HFF-Myc (cell line): ENCODE measurements around the gene SERPING1.

Source experiments
- DNase-seq: peaks from one replicate; pipeline ENCODE4 v3.0.0-alpha.2; 2011; ENCODE audit warnings: low read depth; ENCODE audit errors: extremely low read depth
- H3K4me3 ChIP-seq: replicated peaks from 2 replicates; pipeline ENCODE4 v1.5.1; 2011; ENCODE audit warnings: low read depth, mild to moderate bottlenecking, control low read depth, low read length
- CTCF ChIP-seq: IDR thresholded peaks from 2 replicates; pipeline ENCODE4 v1.5.1; 2012; ENCODE audit warnings: mild to moderate bottlenecking, low read depth, low read length, control low read depth; ENCODE audit errors: missing control alignments

The SERPING1 gene

GRCh38 chr11:57597461-57597915, at the start of gene SERPING1:
SERPING1 (plus strand) TSS chr11:57597685; CDS start chr11:57598271, 586 bp downstream.
- no peak for TF ChIP-seq CTCF
- no peak within 1 kb of the TSS; the same call in 1 of the 2 replicates for H3K4me3 ChIP-seq
- DNase-seq = no peak

DNA sequence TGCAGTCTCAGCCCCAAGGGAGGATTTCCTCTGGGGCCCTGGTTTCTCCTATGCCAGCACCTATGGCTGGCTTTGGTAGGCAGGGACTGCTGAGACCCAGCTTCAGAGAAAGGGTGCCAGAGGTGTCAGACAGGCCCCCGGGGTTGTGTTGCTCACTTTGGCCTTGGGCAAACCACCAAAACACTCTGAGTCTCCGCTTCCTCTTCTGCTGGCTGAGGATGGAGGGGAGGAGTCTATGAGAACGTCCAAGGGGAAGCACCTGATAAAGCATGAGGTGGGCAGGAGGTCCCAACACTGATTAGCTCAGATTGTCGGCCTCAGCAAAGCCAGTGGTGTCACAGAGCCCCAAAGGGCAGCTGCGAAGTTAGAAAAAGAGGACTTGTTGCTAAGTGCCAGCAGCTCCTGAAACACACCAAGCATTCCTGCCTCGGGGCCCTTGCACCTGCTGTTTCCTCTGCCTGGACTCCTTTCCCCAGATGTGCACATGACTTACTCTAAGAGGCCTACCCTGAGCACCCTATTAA, 49.6 kb upstream of the SERPING1 start:
- TF ChIP-seq CTCF = no peak
- no peak for DNase-seq
- H3K4me3 ChIP-seq = no peak overlapping the region

- no peak for DNase-seq
- TF ChIP-seq CTCF = no peak
- H3K4me3 ChIP-seq = no peak overlapping the region
These were observed 47.5 kb upstream of the SERPING1 start for GRCh38 chr11:57549983-57550382.

DNA sequence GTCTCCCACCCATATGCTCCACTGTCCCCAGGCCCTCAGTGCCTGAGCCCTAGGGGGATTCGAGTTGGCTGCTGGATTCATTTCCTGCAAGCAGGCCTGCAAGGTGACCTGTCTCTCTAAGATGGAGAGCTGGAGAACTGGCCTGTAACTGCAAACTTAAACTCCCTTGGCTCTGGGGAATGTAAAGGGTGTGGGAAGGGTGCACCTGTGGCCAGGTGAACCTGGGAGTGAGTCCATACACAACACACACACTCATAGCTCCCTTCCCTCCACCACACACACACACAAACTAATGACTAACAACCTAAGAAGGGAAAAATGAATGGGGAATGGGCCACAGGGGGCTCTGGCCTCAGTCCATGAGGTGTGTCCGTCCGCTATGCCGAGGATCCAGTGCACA, 45.5 kb upstream of the SERPING1 start:
- no peak for DNase-seq
- TF ChIP-seq CTCF = no peak
- H3K4me3 ChIP-seq = no peak overlapping the region

- TF ChIP-seq CTCF = no peak
- H3K4me3 ChIP-seq = no peak overlapping the region
- no peak for DNase-seq
These were observed 45.0 kb upstream of the SERPING1 start for GRCh38 chr11:57552479-57552878.

GRCh38 chr11:57555393-57555792, 42.1 kb upstream of the SERPING1 start:
- no peak for TF ChIP-seq CTCF
- H3K4me3 ChIP-seq = no peak overlapping the region
- no peak for DNase-seq

DNA sequence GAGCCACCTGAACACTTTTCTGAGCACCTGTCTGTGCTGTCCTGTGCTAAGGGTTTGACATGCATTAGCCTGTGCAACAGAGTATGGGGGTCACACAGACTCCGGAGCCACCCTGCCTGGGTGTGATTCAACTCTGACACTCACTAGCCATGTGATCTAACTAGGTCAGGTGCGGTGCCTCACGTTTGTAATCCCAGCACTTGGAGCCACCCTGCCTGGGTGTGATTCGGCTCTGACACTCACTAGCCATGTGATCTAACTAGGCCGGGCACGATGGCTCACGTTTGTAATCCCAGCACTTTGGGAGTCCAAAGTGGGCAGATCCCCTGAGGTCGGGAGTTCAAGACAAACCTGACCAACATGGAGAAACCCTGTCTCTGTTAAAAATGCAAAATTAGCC, 41.4 kb upstream of the SERPING1 start:
- DNase-seq = no peak
- no peak overlapping the region for H3K4me3 ChIP-seq
- TF ChIP-seq CTCF = no peak
